ENCODE measurements around the gene NOP16.

DNA sequence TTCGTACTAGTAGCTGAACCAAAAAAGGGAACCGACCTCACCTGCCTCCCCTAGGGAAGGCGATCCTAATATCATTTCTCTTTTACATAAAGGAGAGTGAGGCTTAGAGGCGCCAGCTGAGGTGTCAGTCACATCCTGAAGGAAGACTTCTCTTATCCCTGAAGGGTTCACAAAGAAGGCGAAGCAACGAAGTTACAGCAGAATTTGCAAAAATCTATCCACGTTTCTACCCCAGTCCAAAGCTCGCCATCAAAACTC lies 26.2 kb downstream of the NOP16 start:
- TF ChIP-seq, protein P1, sequence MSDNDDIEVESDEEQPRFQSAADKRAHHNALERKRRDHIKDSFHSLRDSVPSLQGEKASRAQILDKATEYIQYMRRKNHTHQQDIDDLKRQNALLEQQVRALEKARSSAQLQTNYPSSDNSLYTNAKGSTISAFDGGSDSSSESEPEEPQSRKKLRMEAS (IDR thresholded peaks at IDR 0.05) = no peak
- TF ChIP-seq, protein P2, sequence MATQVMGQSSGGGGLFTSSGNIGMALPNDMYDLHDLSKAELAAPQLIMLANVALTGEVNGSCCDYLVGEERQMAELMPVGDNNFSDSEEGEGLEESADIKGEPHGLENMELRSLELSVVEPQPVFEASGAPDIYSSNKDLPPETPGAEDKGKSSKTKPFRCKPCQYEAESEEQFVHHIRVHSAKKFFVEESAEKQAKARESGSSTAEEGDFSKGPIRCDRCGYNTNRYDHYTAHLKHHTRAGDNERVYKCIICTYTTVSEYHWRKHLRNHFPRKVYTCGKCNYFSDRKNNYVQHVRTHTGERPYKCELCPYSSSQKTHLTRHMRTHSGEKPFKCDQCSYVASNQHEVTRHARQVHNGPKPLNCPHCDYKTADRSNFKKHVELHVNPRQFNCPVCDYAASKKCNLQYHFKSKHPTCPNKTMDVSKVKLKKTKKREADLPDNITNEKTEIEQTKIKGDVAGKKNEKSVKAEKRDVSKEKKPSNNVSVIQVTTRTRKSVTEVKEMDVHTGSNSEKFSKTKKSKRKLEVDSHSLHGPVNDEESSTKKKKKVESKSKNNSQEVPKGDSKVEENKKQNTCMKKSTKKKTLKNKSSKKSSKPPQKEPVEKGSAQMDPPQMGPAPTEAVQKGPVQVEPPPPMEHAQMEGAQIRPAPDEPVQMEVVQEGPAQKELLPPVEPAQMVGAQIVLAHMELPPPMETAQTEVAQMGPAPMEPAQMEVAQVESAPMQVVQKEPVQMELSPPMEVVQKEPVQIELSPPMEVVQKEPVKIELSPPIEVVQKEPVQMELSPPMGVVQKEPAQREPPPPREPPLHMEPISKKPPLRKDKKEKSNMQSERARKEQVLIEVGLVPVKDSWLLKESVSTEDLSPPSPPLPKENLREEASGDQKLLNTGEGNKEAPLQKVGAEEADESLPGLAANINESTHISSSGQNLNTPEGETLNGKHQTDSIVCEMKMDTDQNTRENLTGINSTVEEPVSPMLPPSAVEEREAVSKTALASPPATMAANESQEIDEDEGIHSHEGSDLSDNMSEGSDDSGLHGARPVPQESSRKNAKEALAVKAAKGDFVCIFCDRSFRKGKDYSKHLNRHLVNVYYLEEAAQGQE (IDR thresholded peaks at IDR 0.05; ENCODE audit: low read depth) = no peak
